ENCODE data around the gene REPS2. TPM values are rescaled to one million over a fixed set of nuclear protein-coding genes. Genes with fewer than 3 reads are reported as not detected.

The REPS2 gene
- total RNA-seq, 4 donors from 2014 or later, result 2.9 to 10.8 (median 6.7) TPM

DNA sequence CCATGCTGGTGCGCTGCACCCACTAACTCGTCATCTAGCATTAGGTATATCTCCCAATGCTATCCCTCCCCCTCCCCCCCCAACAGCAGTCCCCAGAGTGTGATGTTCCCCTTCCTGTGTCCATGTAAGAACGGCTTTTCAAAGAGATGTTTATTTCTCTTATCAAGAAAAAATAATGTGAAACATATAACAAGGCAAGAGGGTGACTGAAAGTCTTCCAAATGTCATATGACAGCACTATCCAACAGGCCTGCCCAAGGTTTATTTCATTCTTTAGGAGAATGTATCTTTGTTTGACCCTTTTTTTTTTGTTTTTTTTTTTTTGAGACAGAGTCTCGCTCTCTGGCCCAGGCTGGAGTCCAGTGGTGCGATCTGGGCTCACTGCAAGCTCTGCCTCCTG, 29.9 kb upstream of the REPS2 start:
- no peak overlapping the region for H3K4me3 ChIP-seq (ENCODE audit: low read depth, poor library complexity, severe bottlenecking)
- no peak for TF ChIP-seq POLR2A (IDR thresholded peaks at IDR 0.05)
- TF ChIP-seq CTCF (IDR thresholded peaks at IDR 0.05), result no peak
- intact Hi-C loops (cut with DNase I; ENCODE audit: low total_unique reads), result no loop called here
- DNase-seq (ENCODE audit: low spot score in 2 of 2), result no peak
- WGBS, 2 donors, result 89 to 93% methylated on average over 5 of the region's 5 CpGs

DNA sequence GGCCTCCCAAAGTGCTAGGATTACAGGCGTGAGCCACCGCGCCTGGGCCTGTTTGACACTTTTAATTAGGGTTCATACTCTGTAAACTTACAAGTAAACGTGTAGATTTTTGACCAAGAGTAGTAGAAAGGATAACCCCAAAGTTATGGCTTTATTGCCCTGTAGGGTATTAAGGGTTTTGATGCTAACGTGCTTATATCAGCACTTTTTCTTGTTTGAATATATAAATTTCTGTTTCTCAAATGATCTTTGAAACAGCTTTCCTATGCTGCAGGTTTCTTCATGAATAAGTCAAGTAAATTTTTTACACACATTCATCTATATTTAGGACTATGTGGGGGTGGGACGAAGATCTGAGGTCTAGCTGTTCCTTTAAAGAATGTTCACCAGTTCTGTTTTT, 29.3 kb upstream of the REPS2 start:
- WGBS, 2 donors, result 80 to 92% methylated on average over 6 of the region's 6 CpGs
- TF ChIP-seq CTCF (IDR thresholded peaks at IDR 0.05) (no peak), POLR2A (IDR thresholded peaks at IDR 0.05) (no peak)
- H3K4me3 ChIP-seq (ENCODE audit: low read depth, poor library complexity, severe bottlenecking), result no peak overlapping the region
- intact Hi-C loops (cut with DNase I; ENCODE audit: low total_unique reads), result no loop called here
- no peak for DNase-seq (ENCODE audit: low spot score in 2 of 2)

DNA sequence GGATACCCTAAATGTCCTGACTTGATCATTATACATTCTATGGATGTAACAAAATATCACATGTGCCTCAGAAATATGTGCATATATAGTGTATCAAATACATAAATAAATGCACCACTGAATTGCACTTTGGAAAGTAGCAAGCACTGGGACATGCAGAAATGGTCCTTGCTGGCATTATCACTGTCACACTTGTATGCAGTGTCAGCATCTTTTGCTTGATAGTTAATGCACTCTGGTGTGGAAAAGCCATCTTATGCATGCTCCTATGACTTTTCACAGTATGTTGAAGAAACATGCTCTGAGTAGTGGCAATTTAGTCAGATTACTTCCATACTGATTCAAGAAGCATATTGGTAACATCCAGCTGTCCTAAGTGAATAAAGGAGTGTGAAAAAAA, 27.5 kb upstream of the REPS2 start:
- H3K4me3 ChIP-seq (ENCODE audit: low read depth, poor library complexity, severe bottlenecking), result no peak overlapping the region
- intact Hi-C loops (cut with DNase I; ENCODE audit: low total_unique reads), result no loop called here
- TF ChIP-seq POLR2A (IDR thresholded peaks at IDR 0.05) (no peak), CTCF (IDR thresholded peaks at IDR 0.05) (no peak)
- DNase-seq (ENCODE audit: low spot score in 2 of 2), result no peak

GRCh38 chrX:16920075-16920474, 26.4 kb upstream of the REPS2 start:
- H3K4me3 ChIP-seq (ENCODE audit: low read depth, poor library complexity, severe bottlenecking), result no peak overlapping the region
- DNase-seq (ENCODE audit: low spot score in 2 of 2), result no peak
- no peak for TF ChIP-seq CTCF (IDR thresholded peaks at IDR 0.05)
- no peak for TF ChIP-seq POLR2A (IDR thresholded peaks at IDR 0.05)
- intact Hi-C loops (cut with DNase I; ENCODE audit: low total_unique reads), result no loop called here

DNA sequence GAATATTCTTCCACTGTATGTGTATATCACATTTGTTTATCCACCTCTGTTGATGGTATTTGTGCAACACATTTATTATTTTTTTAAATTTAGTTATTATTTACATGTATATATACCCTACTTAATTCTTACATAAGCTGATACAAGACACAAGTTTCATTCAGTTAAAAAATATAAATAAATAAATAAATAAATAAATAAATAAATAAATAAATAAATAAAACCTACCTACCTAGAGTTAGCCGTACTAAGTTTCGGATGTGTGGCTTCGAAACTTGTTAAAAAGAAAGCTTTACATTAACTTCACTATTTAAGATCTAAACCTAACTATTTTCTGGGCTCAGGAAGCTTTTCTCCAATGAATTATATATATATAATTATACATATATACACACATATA, 23.3 kb upstream of the REPS2 start:
- no peak for DNase-seq (ENCODE audit: low spot score in 2 of 2)
- TF ChIP-seq CTCF (IDR thresholded peaks at IDR 0.05) (no peak), POLR2A (IDR thresholded peaks at IDR 0.05) (no peak)
- H3K4me3 ChIP-seq (ENCODE audit: low read depth, poor library complexity, severe bottlenecking), result no peak overlapping the region
- intact Hi-C loops (cut with DNase I; ENCODE audit: low total_unique reads), result no loop called here
- WGBS, 2 donors, result 96 to 98% methylated on average over 3 of the region's 3 CpGs

- 53 to 59% methylated on average over 1 of the region's 1 CpG for WGBS, 2 donors
- DNase-seq (ENCODE audit: low spot score in 2 of 2), result no peak
- intact Hi-C loops (cut with DNase I; ENCODE audit: low total_unique reads), result no loop called here
- H3K4me3 ChIP-seq (ENCODE audit: low read depth, poor library complexity, severe bottlenecking), result no peak overlapping the region
- no peak for TF ChIP-seq CTCF (IDR thresholded peaks at IDR 0.05)
- no peak for TF ChIP-seq POLR2A (IDR thresholded peaks at IDR 0.05)
Measured at GRCh38 chrX:16924631-16925480, 21.6 kb upstream of the REPS2 start.
